GM23338 (cell line): Measurements from ENCODE around the gene SIL1. TPM values are rescaled to one million over a fixed set of nuclear protein-coding genes. Genes with fewer than 3 reads are reported as not detected.

ENCODE experiments used
- ATAC-seq: fragments of 200-7000 bp; cut with Tn5 transposase; 3 replicates; pipeline ENCODE4 v1.9.1; 2020
- DNase-seq: peaks from one replicate; pipeline ENCODE4 v3.0.0-alpha.2; 2015; ENCODE audit warnings: low spot score
- H2AFZ ChIP-seq: fragments of 200-600 bp; sonication (generic); 2 replicates; pipeline ENCODE4 v1.8.0; 2016; ENCODE audit warnings: antibody characterized with exemption, mild to moderate bottlenecking, moderate library complexity
- H3F3A ChIP-seq: fragments of 200-600 bp; sonication (generic); replicated peaks from 2 replicates; pipeline ENCODE4 v1.8.0; 2017; ENCODE audit warnings: antibody characterized with exemption, mixed run types, low read depth
- H3K27ac ChIP-seq: fragments of 200-600 bp; sonication (generic); 2 replicates; pipeline ENCODE4 v1.6.1; 2016; ENCODE audit warnings: low read depth
- H3K27me3 ChIP-seq: fragments of 200-600 bp; sonication (generic); 2 replicates; pipeline ENCODE4 v1.8.0; 2016; ENCODE audit warnings: mild to moderate bottlenecking, mixed run types, moderate library complexity; ENCODE audit not compliant: insufficient read depth
- H3K36me3 ChIP-seq: fragments of 200-600 bp; sonication (generic); 2 replicates; pipeline ENCODE4 v1.8.0; 2016; ENCODE audit warnings: mild to moderate bottlenecking; ENCODE audit not compliant: insufficient read depth
- H3K4me1 ChIP-seq: fragments of 200-600 bp; sonication (generic); 2 replicates; pipeline ENCODE4 v1.8.0; 2016; ENCODE audit warnings: mild to moderate bottlenecking, moderate library complexity; ENCODE audit not compliant: insufficient read depth
- H3K4me2 ChIP-seq: fragments of 200-600 bp; sonication (generic); 2 replicates; pipeline ENCODE4 v1.7.1; 2017; ENCODE audit warnings: mixed run types
- H3K4me3 ChIP-seq: fragments of 200-600 bp; sonication (generic); 2 replicates; pipeline ENCODE4 v1.6.1; 2016; ENCODE audit warnings: mixed run types
- H3K79me2 ChIP-seq: fragments of 200-600 bp; sonication (generic); replicated peaks from 2 replicates; pipeline ENCODE4 v1.8.0; 2017; ENCODE audit warnings: mild to moderate bottlenecking; ENCODE audit not compliant: insufficient read depth
- H3K9me2 ChIP-seq: fragments of 200-600 bp; sonication (generic); 2 replicates; pipeline ENCODE4 v1.8.0; 2017; ENCODE audit not compliant: insufficient read depth
- H4K20me1 ChIP-seq: fragments of 200-600 bp; sonication (generic); replicated peaks from 2 replicates; pipeline ENCODE4 v1.8.0; 2017; ENCODE audit warnings: mild to moderate bottlenecking; ENCODE audit not compliant: insufficient read depth
- H3K27ac Mint-ChIP-seq: 2 replicates; pipeline ENCODE4 v1.8.0; 2020; ENCODE audit warnings: inconsistent platforms, mild to moderate bottlenecking, moderate library complexity, mixed read lengths
- H3K27me3 Mint-ChIP-seq: 3 replicates; pipeline ENCODE4 v1.8.0; 2022; ENCODE audit warnings: low read depth, mild to moderate bottlenecking, moderate library complexity, mixed read lengths, inconsistent platforms; ENCODE audit not compliant: insufficient read depth, poor library complexity
- H3K36me3 Mint-ChIP-seq: 3 replicates; pipeline ENCODE4 v1.8.0; 2021; ENCODE audit warnings: low read depth, mild to moderate bottlenecking, inconsistent platforms, moderate library complexity, mixed read lengths
- H3K4me1 Mint-ChIP-seq: 3 replicates; pipeline ENCODE4 v1.8.0; 2020; ENCODE audit warnings: mild to moderate bottlenecking, inconsistent platforms, mixed read lengths
- H3K4me3 Mint-ChIP-seq: 3 replicates; pipeline ENCODE4 v1.8.0; 2021; ENCODE audit warnings: moderate library complexity, mild to moderate bottlenecking, inconsistent platforms, mixed read lengths
- H3K9me3 Mint-ChIP-seq: 3 replicates; pipeline ENCODE4 v1.8.0; 2020; ENCODE audit warnings: moderate library complexity, mild to moderate bottlenecking, inconsistent platforms, mixed read lengths
- CREB1 ChIP-seq: fragments of 250-450 bp; sonication (Bioruptor Pico); IDR thresholded peaks from 2 replicates; pipeline ENCODE4 v1.5.0; 2020; ENCODE audit warnings: low read depth, mild to moderate bottlenecking, moderate library complexity
- EZH2 ChIP-seq: fragments of 200-600 bp; sonication (generic); IDR thresholded peaks from one replicate; pipeline ENCODE4 v1.8.0; 2017; ENCODE audit warnings: antibody characterized with exemption, mild to moderate bottlenecking, low read depth; ENCODE audit not compliant: unreplicated experiment
- JUNB ChIP-seq: IDR thresholded peaks from one replicate; pipeline ENCODE4 v1.6.1; 2016; ENCODE audit warnings: antibody characterized with exemption; ENCODE audit not compliant: unreplicated experiment
- NANOG ChIP-seq: IDR thresholded peaks from 2 replicates; pipeline ENCODE4 v1.6.1; 2016; ENCODE audit warnings: antibody characterized with exemption, borderline replicate concordance
- STAT1 ChIP-seq: IDR thresholded peaks from one replicate; pipeline ENCODE4 v1.6.1; 2016; ENCODE audit warnings: antibody characterized with exemption; ENCODE audit not compliant: unreplicated experiment
- ZNF114 ChIP-seq: fragments of 250-450 bp; sonication (Bioruptor Pico); IDR thresholded peaks from 2 replicates; pipeline ENCODE4 v1.5.0; 2020; ENCODE audit warnings: mild to moderate bottlenecking, moderate library complexity
- ZNF462 ChIP-seq: fragments of 250-450 bp; sonication (Bioruptor Pico); IDR thresholded peaks from 2 replicates; pipeline ENCODE4 v1.5.0; 2020; ENCODE audit warnings: mild to moderate bottlenecking, moderate library complexity
- polyA plus RNA-seq: library from polyadenylated mRNA; unstranded; fragments of >200 nt; fragmentation: Nextera tagmentation; extraction: Ambion mirVana; gene quantifications from 2 replicates; pipeline ENCODE4 v1.2.1, GENCODE V29; 2016
- total RNA-seq: library from RNA; depleted of rRNA; stranded (reverse); fragments of >200 nt; shearing (Covaris generic); gene quantifications from 2 replicates; pipeline ENCODE4 v1.2.3, GENCODE V29; 2014

SIL1 gene
- total and polyA plus RNA-seq, 2 experiments from 2014 or later: 5.5 to 5.9 TPM

GRCh38 chr5:139019880-139020279 lies 178.3 kb downstream of the SIL1 start (continued):
- no peak for TF ChIP-seq ZNF462 (CRISPR knock-in tag)
- TF ChIP-seq JUNB: no peak
- TF ChIP-seq EZH2: no peak
- TF ChIP-seq NANOG: no peak
- TF ChIP-seq STAT1: no peak
- TF ChIP-seq CREB1 (CRISPR knock-in tag): no peak

- H3K27ac Mint-ChIP-seq: no peak overlapping the region
- TF ChIP-seq ZNF462 (CRISPR knock-in tag) (no peak), NANOG (no peak), ZNF114 (no peak), JUNB (no peak), EZH2 (no peak)
- Histone ChIP-seq H3K4me1 (peaks cover 8% of the 10 kb centered on the region), H2AFZ (no peak overlapping the region), H3K9me2 (no peaks in the 10 kb centered on the region), H3K36me3 (no peaks in the 10 kb centered on the region), H3K4me3 (no peak overlapping the region), H3K79me2 (no peaks in the 10 kb centered on the region), H3K27ac (no peak overlapping the region), H3K4me2 (no peak overlapping the region), H4K20me1 (no peaks in the 10 kb centered on the region), H3F3A (no peaks in the 10 kb centered on the region), H3K27me3 (no peaks in the 10 kb centered on the region)
- H3K4me1 Mint-ChIP-seq: peaks cover 8% of the 10 kb centered on the region; the same call in 2 of the 3 replicates
- DNase-seq: no peak
- no peaks in the 10 kb centered on the region; the same call in 2 of the 3 replicates for H3K36me3 Mint-ChIP-seq
- no peak overlapping the region for H3K4me3 Mint-ChIP-seq
- no peaks in the 10 kb centered on the region for H3K27me3 Mint-ChIP-seq
- H3K9me3 Mint-ChIP-seq: no peaks in the 10 kb centered on the region
- no peak for ATAC-seq
Measured at GRCh38 chr5:139019211-139019610, 179.0 kb downstream of the SIL1 start.
